SK-N-SH (cell line): Measurements from ENCODE around the gene ABHD10. TPM values are rescaled to one million over a fixed set of nuclear protein-coding genes. Genes with fewer than 3 reads are reported as not detected.

ENCODE experiments used
- CTCF ChIA-PET: fragments of 300-600, 350-600 bp; formaldehyde crosslinking; extraction: SDS; loops from one replicate; lab custom pipeline; 2021; lab: Yijun Ruan, JAX
- POLR2A ChIA-PET: fragments of 350-600 bp; sonication (Branson Sonifier 250); formaldehyde crosslinking; extraction: SDS; loops from one replicate; lab custom pipeline; 2020; ENCODE audit warnings: antibody characterized with exemption, inconsistent platforms; lab: Yijun Ruan, JAX
- DNase-seq: peaks from one replicate; pipeline ENCODE4 v3.0.0; 2012
- H2AFZ ChIP-seq: fragments of 200-600 bp; sonication (generic); 2 replicates; pipeline ENCODE4 v1.8.1; 2016; ENCODE audit warnings: antibody characterized with exemption, mild to moderate bottlenecking, low read depth
- H3F3A ChIP-seq: fragments of 200-600 bp; sonication (generic); replicated peaks from 2 replicates; pipeline ENCODE3; 2016; ENCODE audit warnings: antibody characterized with exemption, mild to moderate bottlenecking; ENCODE audit not compliant: insufficient read depth
- H3K27ac ChIP-seq, 2 experiments: fragments of 200-500 bp in 1 of 2; fragments of 200-600 bp in 1 of 2; sonication (Bioruptor generic) in 1 of 2; sonication (generic), shearing (Covaris generic) in 1 of 2; 2 replicates each; pipeline versions ENCODE4 v1.5.1 to v1.6.1; 2014 to 2016; ENCODE audit warnings: low read depth in 2 of 2, inconsistent platforms in 1 of 2, low read length in 1 of 2, mild to moderate bottlenecking in 1 of 2, mixed read lengths in 1 of 2
- H3K27me3 ChIP-seq: fragments of 200-600 bp; sonication (generic), shearing (Covaris generic); 2 replicates; pipeline ENCODE4 v1.6.1; 2016; ENCODE audit warnings: mixed run types; ENCODE audit not compliant: insufficient read depth
- H3K36me3 ChIP-seq, 2 experiments: fragments of 200-500 bp in 1 of 2; fragments of 200-600 bp in 1 of 2; sonication (Bioruptor generic) in 1 of 2; sonication (generic) in 1 of 2; replicated peaks in 1 of 2; 2 replicates each; pipeline versions ENCODE3 to v1.5.1; 2014 to 2016; ENCODE audit warnings: low read length in 1 of 2, mild to moderate bottlenecking in 1 of 2; ENCODE audit not compliant: insufficient read depth in 2 of 2, control insufficient read depth in 1 of 2
- H3K4me1 ChIP-seq, 2 experiments: fragments of 200-500 bp in 1 of 2; fragments of 200-600 bp in 1 of 2; sonication (Bioruptor generic) in 1 of 2; sonication (generic), shearing (Covaris generic) in 1 of 2; 2 replicates each; pipeline versions ENCODE4 v1.5.1 to v1.6.1; 2014 to 2016; ENCODE audit warnings: low read depth in 1 of 2, low read length in 1 of 2, mixed run types in 1 of 2; ENCODE audit not compliant: insufficient read depth in 2 of 2, control insufficient read depth in 1 of 2
- H3K4me2 ChIP-seq: fragments of 200-600 bp; sonication (generic), shearing (Covaris generic); 2 replicates; pipeline ENCODE4 v1.6.1; 2017; ENCODE audit warnings: mixed run types
- H3K4me3 ChIP-seq, 2 experiments: fragments of 200-500 bp in 1 of 2; fragments of 200-600 bp in 1 of 2; sonication (Bioruptor generic) in 1 of 2; sonication (generic), shearing (Covaris generic) in 1 of 2; 2 replicates each; pipeline versions ENCODE4 v1.5.1 to v1.8.1; 2014 to 2016; ENCODE audit warnings: low read depth in 2 of 2, inconsistent platforms in 1 of 2, low read length in 1 of 2, mild to moderate bottlenecking in 1 of 2, mixed read lengths in 1 of 2, moderate library complexity in 1 of 2
- H3K79me2 ChIP-seq: fragments of 200-600 bp; sonication (generic); 2 replicates; pipeline ENCODE4 v1.8.1; 2017; ENCODE audit warnings: mild to moderate bottlenecking; ENCODE audit not compliant: insufficient read depth
- H3K9ac ChIP-seq: fragments of 200-600 bp; sonication (generic); 2 replicates; pipeline ENCODE4 v1.6.1; 2017; ENCODE audit warnings: mixed run types
- H3K9me2 ChIP-seq: fragments of 200-600 bp; sonication (generic); 2 replicates; pipeline ENCODE4 v1.6.1; 2017; ENCODE audit warnings: mixed run types
- H3K9me3 ChIP-seq: fragments of 200-600 bp; sonication (generic); 2 replicates; pipeline ENCODE4 v1.6.1; 2017; ENCODE audit warnings: mixed run types, mild to moderate bottlenecking, moderate library complexity
- H4K20me1 ChIP-seq: fragments of 200-600 bp; sonication (generic); 2 replicates; pipeline ENCODE4 v1.6.1; 2017; ENCODE audit warnings: mild to moderate bottlenecking, mixed run types; ENCODE audit not compliant: insufficient read depth
- CTCF ChIP-seq: fragments of 200-600 bp; sonication (generic); IDR thresholded peaks from 2 replicates; pipeline ENCODE4 v1.6.1; 2017; ENCODE audit warnings: antibody characterized with exemption, mild to moderate bottlenecking, moderate library complexity
- ELF1 ChIP-seq: IDR thresholded peaks from 2 replicates; pipeline ENCODE4 v1.4.0; 2012
- IRF3 ChIP-seq: fragments of 150-350 bp; IDR thresholded peaks from 2 replicates; pipeline ENCODE4 v1.6.1; 2016; ENCODE audit warnings: mild to moderate bottlenecking, low read depth, low read length
- JUND ChIP-seq: IDR thresholded peaks from 2 replicates; pipeline ENCODE4 v1.4.0; 2012
- MAX ChIP-seq: IDR thresholded peaks from 2 replicates; pipeline ENCODE4 v1.4.0; 2012; ENCODE audit warnings: low read depth
- MEF2A ChIP-seq: IDR thresholded peaks from 2 replicates; pipeline ENCODE4 v1.4.0; 2012; ENCODE audit warnings: low read depth, borderline replicate concordance
- MXI1 ChIP-seq: IDR thresholded peaks from 2 replicates; pipeline ENCODE4 v1.6.1; 2012; ENCODE audit warnings: mild to moderate bottlenecking, low read depth, low read length, improper control_type of control experiment
- NFIC ChIP-seq: IDR thresholded peaks from 2 replicates; pipeline ENCODE4 v1.4.0; 2012; ENCODE audit warnings: borderline replicate concordance
- NRF1 ChIP-seq: IDR thresholded peaks from 2 replicates; pipeline ENCODE4 v1.6.1; 2012; ENCODE audit warnings: low read depth, mild to moderate bottlenecking, low read length
- RAD21 ChIP-seq: IDR thresholded peaks from 2 replicates; pipeline ENCODE4 v1.6.1; 2012; ENCODE audit warnings: mild to moderate bottlenecking, low read length
- RXRA ChIP-seq: IDR thresholded peaks from 2 replicates; pipeline ENCODE4 v1.4.0; 2012; ENCODE audit warnings: low read depth, mild to moderate bottlenecking, borderline replicate concordance
- SMC3 ChIP-seq: IDR thresholded peaks from 2 replicates; pipeline ENCODE4 v1.6.1; 2012; ENCODE audit warnings: low read depth, low read length, improper control_type of control experiment
- TAF1 ChIP-seq: IDR thresholded peaks from 2 replicates; pipeline ENCODE4 v1.6.1; 2012; ENCODE audit warnings: low read depth, mild to moderate bottlenecking, low read length, moderate library complexity, borderline replicate concordance
- USF1 ChIP-seq: IDR thresholded peaks from 2 replicates; pipeline ENCODE4 v1.4.0; 2012; ENCODE audit warnings: low read depth, borderline replicate concordance
- USF2 ChIP-seq: fragments of 150-350 bp; IDR thresholded peaks from 2 replicates; pipeline ENCODE4 v1.6.1; 2017; ENCODE audit warnings: antibody characterized with exemption, low read length, low read depth, borderline replicate concordance
- ZBTB33 ChIP-seq: IDR thresholded peaks from 2 replicates; pipeline ENCODE4 v1.4.0; 2012; ENCODE audit warnings: low read depth, borderline replicate concordance
- WGBS: methylation state at CpG from one replicate; pipeline ENCODE4 v1.1.6; 2017; ENCODE audit warnings: low lambda C conversion rate; 5-methylcytosine and 5-hydroxymethylcytosine counted together
- polyA plus RNA-seq, 3 experiments: library from polyadenylated mRNA; depleted of rRNA; stranded (reverse); fragments of >200 nt; gene quantifications; 2 replicates each; pipeline ENCODE4 v1.2.3, GENCODE V29; 2012

The ABHD10 gene
- polyA plus RNA-seq, 1 of the 3 experiments (the other 2 are of a cell fraction) = 14.8 TPM

GRCh38 chr3:111955876-111956275 is 22.9 kb upstream of the ABHD10 start:
- Histone ChIP-seq H3K9me3 (no peaks in the 10 kb centered on the region), H3K36me3 (peaks cover 25 to 71% of the 10 kb centered on the region in 2 experiments), H3K4me2 (no peak overlapping the region), H3K79me2 (peaks cover 3% of the 10 kb centered on the region; the same call in 1 of the 2 replicates), H3K9me2 (no peaks in the 10 kb centered on the region), H3K27me3 (no peaks in the 10 kb centered on the region), H3K27ac (no peak overlapping the region), H3F3A (peaks cover 5% of the 10 kb centered on the region), H3K4me1 (peaks cover 9 to 10% of the 10 kb centered on the region in 2 experiments; a peak in 3 of 4 replicates), H3K4me3 (no peak overlapping the region), H3K9ac (no peak overlapping the region), H2AFZ (no peak overlapping the region), H4K20me1 (no peaks in the 10 kb centered on the region)
- no peak for DNase-seq
- CTCF ChIA-PET = interaction anchor here (2.1 to 4.4 kb wide), 4 partner anchors 11 to 240 kb away, joined by 6 to 26 read pairs (median 20); no protein-coding TSS in a partner anchor
- POLR2A ChIA-PET = no interaction called here
- WGBS = 100% methylated on average over 1 of the region's 1 CpG
- no peak for TF ChIP-seq TAF1
- no peak for TF ChIP-seq USF2
- TF ChIP-seq CTCF = no peak
- no peak for TF ChIP-seq RAD21

- POLR2A ChIA-PET = no interaction called here
- TF ChIP-seq NFIC = no peak
- TF ChIP-seq MXI1 = no peak
- no peak for TF ChIP-seq RXRA
- TF ChIP-seq TAF1 = no peak
- no peak for TF ChIP-seq SMC3
- no peak for TF ChIP-seq USF1
- no peak for TF ChIP-seq ZBTB33
- TF ChIP-seq IRF3 = no peak
- no peak for TF ChIP-seq MAX
- TF ChIP-seq NRF1 = no peak
- TF ChIP-seq JUND = no peak
- TF ChIP-seq MEF2A = no peak
- TF ChIP-seq ELF1 = no peak
These were observed 22.4 kb upstream of the ABHD10 start for GRCh38 chr3:111956449-111956848.

More at GRCh38 chr3:111956449-111956848, 22.4 kb upstream of the ABHD10 start:
- H3K9me3 ChIP-seq = no peaks in the 10 kb centered on the region
- DNase-seq = no peak
- WGBS = 84% methylated on average over 3 of the region's 3 CpGs
- H3K36me3 ChIP-seq = peaks cover 25 to 73% of the 10 kb centered on the region in 2 experiments
- H3K27ac ChIP-seq = no peak overlapping the region
- no peak overlapping the region for H2AFZ ChIP-seq
- H3K27me3 ChIP-seq = no peaks in the 10 kb centered on the region
- H4K20me1 ChIP-seq = no peaks in the 10 kb centered on the region
- no peak overlapping the region for H3K4me2 ChIP-seq
- H3K4me3 ChIP-seq = no peak overlapping the region
- H3K4me1 ChIP-seq = peaks cover 9 to 10% of the 10 kb centered on the region in 2 experiments; a peak in 3 of 4 replicates
- H3K9ac ChIP-seq = no peak overlapping the region
- peaks cover 3% of the 10 kb centered on the region; the same call in 1 of the 2 replicates for H3K79me2 ChIP-seq
- H3K9me2 ChIP-seq = no peaks in the 10 kb centered on the region
- CTCF ChIA-PET = interaction anchor here (1.4 to 4.4 kb wide), 4 partner anchors 11 to 240 kb away, joined by 3 to 26 read pairs (median 12); no protein-coding TSS in a partner anchor
- peaks cover 8% of the 10 kb centered on the region for H3F3A ChIP-seq
